HepG2 (cell line): ENCODE measurements around the gene PSMG3. TPM values are rescaled to one million over a fixed set of nuclear protein-coding genes. Genes with fewer than 3 reads are reported as not detected.

Experiments
- CBX1 ChIP-seq: IDR thresholded peaks from one replicate; pipeline ENCODE4 v1.6.1; 2016; ENCODE audit warnings: antibody characterized with exemption, low read depth
- HNF4G ChIP-seq, 2 experiments: sonication (generic) in 1 of 2; formaldehyde crosslinking in 1 of 2; IDR thresholded peaks; 2 replicates each; pipeline versions ENCODE4 v1.4.0 to v1.6.1; 2011 to 2020; ENCODE audit warnings: borderline replicate concordance in 2 of 2, low read depth in 2 of 2, mild to moderate bottlenecking in 2 of 2, low read length in 1 of 2, missing genetic modification reagents in 1 of 2, moderate library complexity in 1 of 2
- MED1 ChIP-seq: sonication (generic); formaldehyde crosslinking; IDR thresholded peaks from 2 replicates; pipeline ENCODE4 v1.4.0; 2020; ENCODE audit warnings: missing genetic modification reagents
- MEIS1 ChIP-seq: sonication (generic); formaldehyde crosslinking; IDR thresholded peaks from 2 replicates; pipeline ENCODE4 v1.9.0; 2021; ENCODE audit warnings: mild to moderate bottlenecking, missing genetic modification reagents, moderate library complexity, borderline replicate concordance
- NKX3-1 ChIP-seq: sonication (generic); formaldehyde crosslinking; IDR thresholded peaks from 2 replicates; pipeline ENCODE4 v1.5.0; 2020; ENCODE audit warnings: missing genetic modification reagents
- NR2F2 ChIP-seq: IDR thresholded peaks from 2 replicates; pipeline ENCODE4 v1.6.1; 2012; ENCODE audit warnings: low read depth, inconsistent platforms, borderline replicate concordance
- RBFOX2 ChIP-seq: fragments of 200-400 bp; formaldehyde crosslinking; IDR thresholded peaks from 2 replicates; pipeline ENCODE4 v1.6.1; 2017; ENCODE audit warnings: low read depth, mild to moderate bottlenecking, low read length
- SIX4 ChIP-seq: sonication (generic); formaldehyde crosslinking; IDR thresholded peaks from 2 replicates; pipeline ENCODE4 v1.4.0; 2020; ENCODE audit warnings: missing genetic modification reagents
- THAP11 ChIP-seq: IDR thresholded peaks from 2 replicates; pipeline ENCODE4 v1.6.1; 2016; ENCODE audit warnings: missing biosample characterization, missing genetic modification reagents
- ZBTB38 ChIP-seq: sonication (generic); formaldehyde crosslinking; IDR thresholded peaks from 2 replicates; pipeline ENCODE4 v1.5.1; 2020; ENCODE audit warnings: mild to moderate bottlenecking, missing genetic modification reagents
- ZMYM4 ChIP-seq: sonication (generic); formaldehyde crosslinking; IDR thresholded peaks from 2 replicates; pipeline ENCODE4 v1.8.1; 2023; ENCODE audit warnings: mild to moderate bottlenecking, missing genetic modification reagents
- ZNF101 ChIP-seq: sonication (generic); formaldehyde crosslinking; IDR thresholded peaks from 2 replicates; pipeline ENCODE4 v1.4.0; 2020; ENCODE audit warnings: mild to moderate bottlenecking, low read depth, missing genetic modification reagents, borderline replicate concordance
- ZNF260 ChIP-seq: sonication (generic); formaldehyde crosslinking; IDR thresholded peaks from 2 replicates; pipeline ENCODE4 v1.4.0; 2020; ENCODE audit warnings: missing genetic modification reagents, low read depth, mild to moderate bottlenecking, borderline replicate concordance
- ZNF44 ChIP-seq: sonication (generic); formaldehyde crosslinking; IDR thresholded peaks from 2 replicates; pipeline ENCODE4 v1.5.1; 2020; ENCODE audit warnings: mild to moderate bottlenecking, missing genetic modification reagents
- ZNF572 ChIP-seq: sonication (generic); formaldehyde crosslinking; IDR thresholded peaks from 2 replicates; pipeline ENCODE4 v1.5.1; 2020; ENCODE audit warnings: mild to moderate bottlenecking, missing genetic modification reagents
- ZNF607 ChIP-seq: sonication (generic); formaldehyde crosslinking; IDR thresholded peaks from 2 replicates; pipeline ENCODE4 v1.5.1; 2020; ENCODE audit warnings: missing genetic modification reagents, mild to moderate bottlenecking, borderline replicate concordance
- polyA plus RNA-seq, 8 experiments: library from polyadenylated mRNA; depleted of rRNA in 3 of 8; stranded (reverse) in 7 of 8; unstranded in 1 of 8; fragments of >200 nt; fragmentation: Illumina TruSeq in 4 of 8; extraction: Trizol in 4 of 8; gene quantifications; 2 replicates each; pipeline versions ENCODE4 v1.2.1 to v1.2.3, GENCODE V29; 2011 to 2016; ENCODE audit warnings: low read depth in 4 of 8, missing spikeins in 1 of 8, mixed read lengths in 1 of 8; ENCODE audit not compliant: insufficient read depth in 1 of 8
- total RNA-seq, 5 experiments: library from RNA; depleted of rRNA; stranded (reverse); fragments of >200 nt; fragmentation: Illumina TruSeq; extraction: Trizol; gene quantifications; 2 replicates each; pipeline ENCODE4 v1.2.3, GENCODE V29; 2016; ENCODE audit warnings: low read depth in 1 of 5
- TF ChIP-seq, protein P1 (sequence below): sonication (generic); formaldehyde crosslinking; IDR thresholded peaks from 2 replicates; pipeline ENCODE4 v1.4.0; 2020; ENCODE audit warnings: missing genetic modification reagents
- TF ChIP-seq, protein P2 (sequence below): sonication (generic); formaldehyde crosslinking; IDR thresholded peaks from 2 replicates; pipeline ENCODE4 v1.5.0; 2020; ENCODE audit warnings: missing genetic modification reagents
- TF ChIP-seq, protein P3 (sequence below): sonication (generic); formaldehyde crosslinking; IDR thresholded peaks from 2 replicates; pipeline ENCODE4 v1.4.0; 2020; ENCODE audit warnings: missing genetic modification reagents
- TF ChIP-seq, protein P4 (sequence below): sonication (generic); formaldehyde crosslinking; conservative IDR thresholded peaks from 2 replicates; pipeline ENCODE4 v1.4.0; 2020; ENCODE audit warnings: missing genetic modification reagents
- TF ChIP-seq, protein P5 (sequence below): sonication (generic); formaldehyde crosslinking; IDR thresholded peaks from 2 replicates; pipeline ENCODE4 v1.8.0; 2022; ENCODE audit warnings: low read depth, missing genetic modification reagents

Gene PSMG3
- total and polyA plus RNA-seq, 2 of the 13 experiments (the other 11 are each of a cell fraction or from before 2014, with no cell fraction given) = 29.6 to 48.4 TPM

DNA sequence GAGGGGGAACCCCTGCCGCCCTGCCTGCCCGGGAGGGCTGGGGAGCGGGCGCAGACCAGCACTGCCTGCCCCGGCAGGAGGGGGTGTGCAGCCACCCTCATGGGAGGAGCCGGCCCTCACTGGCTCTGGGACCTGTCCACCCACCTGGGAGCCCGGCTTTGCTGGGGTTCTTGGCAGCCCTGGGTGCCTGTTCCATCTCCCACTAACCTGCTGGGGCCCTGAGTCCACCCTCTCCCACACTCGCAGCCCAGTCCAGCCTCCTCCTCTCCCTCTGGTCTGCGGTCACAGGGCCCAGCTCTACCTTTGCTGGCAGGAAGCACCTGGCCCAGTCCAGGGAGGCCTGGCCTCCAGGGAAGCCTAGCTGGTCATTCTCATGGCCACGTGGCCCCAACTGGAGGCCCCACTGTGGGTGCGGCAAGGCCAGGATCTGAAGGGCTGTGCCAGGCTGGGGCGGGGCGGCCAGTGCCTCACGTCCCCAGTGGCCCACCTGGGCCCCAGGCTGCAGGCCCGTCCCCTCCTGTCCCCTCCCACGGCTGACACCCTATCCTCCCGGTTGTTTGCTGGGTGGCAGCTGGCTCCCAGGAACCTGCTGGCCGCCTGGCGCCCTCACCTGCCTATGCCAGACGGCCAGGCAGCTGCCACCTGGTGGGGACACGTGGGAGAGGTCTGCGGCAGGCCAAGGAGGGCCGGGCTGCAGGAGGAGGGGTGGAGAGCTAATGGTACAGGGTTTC lies 13.9 kb downstream of the PSMG3 start, which contains the start of gene TMEM184A (continued):
- TF ChIP-seq, protein P1, sequence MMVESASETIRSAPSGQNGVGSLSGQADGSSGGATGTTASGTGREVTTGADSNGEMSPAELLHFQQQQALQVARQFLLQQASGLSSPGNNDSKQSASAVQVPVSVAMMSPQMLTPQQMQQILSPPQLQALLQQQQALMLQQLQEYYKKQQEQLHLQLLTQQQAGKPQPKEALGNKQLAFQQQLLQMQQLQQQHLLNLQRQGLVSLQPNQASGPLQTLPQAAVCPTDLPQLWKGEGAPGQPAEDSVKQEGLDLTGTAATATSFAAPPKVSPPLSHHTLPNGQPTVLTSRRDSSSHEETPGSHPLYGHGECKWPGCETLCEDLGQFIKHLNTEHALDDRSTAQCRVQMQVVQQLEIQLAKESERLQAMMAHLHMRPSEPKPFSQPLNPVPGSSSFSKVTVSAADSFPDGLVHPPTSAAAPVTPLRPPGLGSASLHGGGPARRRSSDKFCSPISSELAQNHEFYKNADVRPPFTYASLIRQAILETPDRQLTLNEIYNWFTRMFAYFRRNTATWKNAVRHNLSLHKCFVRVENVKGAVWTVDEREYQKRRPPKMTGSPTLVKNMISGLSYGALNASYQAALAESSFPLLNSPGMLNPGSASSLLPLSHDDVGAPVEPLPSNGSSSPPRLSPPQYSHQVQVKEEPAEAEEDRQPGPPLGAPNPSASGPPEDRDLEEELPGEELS (CRISPR knock-in tag) = peak; percentile 77
- 0 out of 2 replicates have a peak, but pooled peaks have one; percentile 12 for TF ChIP-seq ZMYM4 (CRISPR knock-in tag)
- TF ChIP-seq NKX3-1 (CRISPR knock-in tag) = peak; percentile 82
- peak; percentile 39; the same call in 1 of the 2 replicates for TF ChIP-seq SIX4 (CRISPR knock-in tag)
- TF ChIP-seq, protein P2, sequence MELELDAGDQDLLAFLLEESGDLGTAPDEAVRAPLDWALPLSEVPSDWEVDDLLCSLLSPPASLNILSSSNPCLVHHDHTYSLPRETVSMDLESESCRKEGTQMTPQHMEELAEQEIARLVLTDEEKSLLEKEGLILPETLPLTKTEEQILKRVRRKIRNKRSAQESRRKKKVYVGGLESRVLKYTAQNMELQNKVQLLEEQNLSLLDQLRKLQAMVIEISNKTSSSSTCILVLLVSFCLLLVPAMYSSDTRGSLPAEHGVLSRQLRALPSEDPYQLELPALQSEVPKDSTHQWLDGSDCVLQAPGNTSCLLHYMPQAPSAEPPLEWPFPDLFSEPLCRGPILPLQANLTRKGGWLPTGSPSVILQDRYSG (CRISPR knock-in tag) = peak; percentile 85
- peak; percentile 75; the same call in 1 of the 2 replicates for TF ChIP-seq MEIS1 (CRISPR knock-in tag)
- peak; percentile 83 for TF ChIP-seq RBFOX2
- peak; percentile 7; the same call in 1 of the 2 replicates for TF ChIP-seq ZBTB38 (CRISPR knock-in tag)
- TF ChIP-seq ZNF260 (CRISPR knock-in tag) = no peak
- TF ChIP-seq, protein P3, sequence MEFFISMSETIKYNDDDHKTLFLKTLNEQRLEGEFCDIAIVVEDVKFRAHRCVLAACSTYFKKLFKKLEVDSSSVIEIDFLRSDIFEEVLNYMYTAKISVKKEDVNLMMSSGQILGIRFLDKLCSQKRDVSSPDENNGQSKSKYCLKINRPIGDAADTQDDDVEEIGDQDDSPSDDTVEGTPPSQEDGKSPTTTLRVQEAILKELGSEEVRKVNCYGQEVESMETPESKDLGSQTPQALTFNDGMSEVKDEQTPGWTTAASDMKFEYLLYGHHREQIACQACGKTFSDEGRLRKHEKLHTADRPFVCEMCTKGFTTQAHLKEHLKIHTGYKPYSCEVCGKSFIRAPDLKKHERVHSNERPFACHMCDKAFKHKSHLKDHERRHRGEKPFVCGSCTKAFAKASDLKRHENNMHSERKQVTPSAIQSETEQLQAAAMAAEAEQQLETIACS = peak; percentile 66
- no peak for TF ChIP-seq ZNF101 (CRISPR knock-in tag)
- peak; percentile 87 for TF ChIP-seq MED1 (CRISPR knock-in tag)
- TF ChIP-seq THAP11 (CRISPR knock-in tag) = peak; percentile 77
- TF ChIP-seq ZNF607 (CRISPR knock-in tag) = peak; percentile 97
- TF ChIP-seq CBX1 = no peak
- TF ChIP-seq, protein P4, sequence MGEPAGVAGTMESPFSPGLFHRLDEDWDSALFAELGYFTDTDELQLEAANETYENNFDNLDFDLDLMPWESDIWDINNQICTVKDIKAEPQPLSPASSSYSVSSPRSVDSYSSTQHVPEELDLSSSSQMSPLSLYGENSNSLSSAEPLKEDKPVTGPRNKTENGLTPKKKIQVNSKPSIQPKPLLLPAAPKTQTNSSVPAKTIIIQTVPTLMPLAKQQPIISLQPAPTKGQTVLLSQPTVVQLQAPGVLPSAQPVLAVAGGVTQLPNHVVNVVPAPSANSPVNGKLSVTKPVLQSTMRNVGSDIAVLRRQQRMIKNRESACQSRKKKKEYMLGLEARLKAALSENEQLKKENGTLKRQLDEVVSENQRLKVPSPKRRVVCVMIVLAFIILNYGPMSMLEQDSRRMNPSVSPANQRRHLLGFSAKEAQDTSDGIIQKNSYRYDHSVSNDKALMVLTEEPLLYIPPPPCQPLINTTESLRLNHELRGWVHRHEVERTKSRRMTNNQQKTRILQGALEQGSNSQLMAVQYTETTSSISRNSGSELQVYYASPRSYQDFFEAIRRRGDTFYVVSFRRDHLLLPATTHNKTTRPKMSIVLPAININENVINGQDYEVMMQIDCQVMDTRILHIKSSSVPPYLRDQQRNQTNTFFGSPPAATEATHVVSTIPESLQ (CRISPR knock-in tag) = no peak
- peak; percentile 92 for TF ChIP-seq ZNF572 (CRISPR knock-in tag)
- TF ChIP-seq HNF4G (IDR thresholded peaks at IDR 0.05; ENCODE audit: borderline replicate concordance, low read depth, low read length) = no peak
- TF ChIP-seq HNF4G (CRISPR knock-in tag; IDR thresholded peaks at IDR 0.05; ENCODE audit: borderline replicate concordance, low read depth) = 0 out of 2 replicates have a peak, but pooled peaks have one; percentile 19
- 0 out of 2 replicates have a peak, but pooled peaks have one; percentile 54 for TF ChIP-seq ZNF44 (CRISPR knock-in tag)
- TF ChIP-seq, protein P5, sequence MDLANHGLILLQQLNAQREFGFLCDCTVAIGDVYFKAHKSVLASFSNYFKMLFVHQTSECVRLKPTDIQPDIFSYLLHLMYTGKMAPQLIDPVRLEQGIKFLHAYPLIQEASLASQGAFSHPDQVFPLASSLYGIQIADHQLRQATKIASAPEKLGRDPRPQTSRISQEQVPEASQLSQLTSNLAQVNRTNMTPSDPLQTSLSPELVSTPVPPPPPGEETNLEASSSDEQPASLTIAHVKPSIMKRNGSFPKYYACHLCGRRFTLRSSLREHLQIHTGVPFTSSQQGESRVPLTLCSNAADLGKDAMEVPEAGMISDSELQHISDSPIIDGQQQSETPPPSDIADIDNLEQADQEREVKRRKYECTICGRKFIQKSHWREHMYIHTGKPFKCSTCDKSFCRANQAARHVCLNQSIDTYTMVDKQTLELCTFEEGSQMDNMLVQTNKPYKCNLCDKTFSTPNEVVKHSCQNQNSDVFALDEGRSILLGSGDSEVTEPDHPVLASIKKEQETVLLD (CRISPR knock-in tag) = no peak; the same call in 1 of the 2 replicates
- no peak; the same call in 1 of the 2 replicates for TF ChIP-seq NR2F2
